ENCODE results near the gene REM2.

Gene REM2

GRCh38 chr14:22895402-22895801 is 12.4 kb downstream of the REM2 start:
- DNase-seq (ENCODE audit: extremely low spot score) = no peak
- CTCF ChIA-PET = interaction anchor here (0.9 to 4.3 kb wide), 9 partner anchors 7 to 325 kb away, joined by 3 to 20 read pairs (median 8); no protein-coding TSS in a partner anchor

DNA sequence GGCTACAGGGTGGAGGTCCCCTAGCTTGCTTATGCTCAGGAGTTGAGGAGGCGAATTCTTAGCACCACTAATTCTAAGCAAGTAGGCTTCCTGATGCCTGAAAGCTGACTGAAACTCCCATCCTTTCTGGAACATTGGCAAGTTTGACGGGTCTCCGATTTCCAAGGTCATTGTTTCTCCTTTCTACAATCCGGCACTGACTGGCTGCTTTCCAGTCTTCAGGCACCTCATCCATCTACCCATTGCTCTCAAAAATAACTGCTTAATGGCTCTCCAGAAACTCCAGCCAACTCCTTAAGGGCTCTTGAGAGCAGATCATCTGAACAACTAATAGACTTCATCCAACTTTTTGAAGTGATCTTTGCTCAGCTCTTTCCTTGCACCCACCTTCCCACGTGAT is 13.3 kb downstream of the REM2 start:
- CTCF ChIA-PET = interaction anchor here (0.7 to 4.3 kb wide), 14 partner anchors 8 to 326 kb away, joined by 3 to 20 read pairs (median 5); no protein-coding TSS in a partner anchor
- POLR2A ChIA-PET = interaction anchor here (0.8 to 1.3 kb wide), 2 partner anchors 10 to 13 kb away, joined by 3 to 5 read pairs; partner anchors contain the start of gene REM2
- no peak for DNase-seq (ENCODE audit: extremely low spot score)
- TF ChIP-seq CTCF (IDR thresholded peaks at IDR 0.05; ENCODE audit: control extremely low read depth, extremely low read depth, low read depth, missing control alignments) = no peak

More at GRCh38 chr14:22895402-22895801, 12.4 kb downstream of the REM2 start:
- TF ChIP-seq CTCF (IDR thresholded peaks at IDR 0.05; ENCODE audit: control extremely low read depth, extremely low read depth, low read depth, missing control alignments) = no peak
- POLR2A ChIA-PET = interaction anchor here (0.8 to 1.3 kb wide), 2 partner anchors 9 to 12 kb away, joined by 3 to 5 read pairs; partner anchors contain the start of gene REM2

GRCh38 chr14:22896760-22897159 is 13.7 kb downstream of the REM2 start:
- CTCF ChIA-PET = interaction anchor here (0.7 to 4.3 kb wide), 12 partner anchors 8 to 327 kb away, joined by 3 to 20 read pairs (median 6); no protein-coding TSS in a partner anchor
- POLR2A ChIA-PET = interaction anchor here (1.3 kb wide), 1 partner anchor 11 kb away, joined by 5 read pairs; no protein-coding TSS in a partner anchor
- DNase-seq (ENCODE audit: extremely low spot score) = no peak
- no peak for TF ChIP-seq CTCF (IDR thresholded peaks at IDR 0.05; ENCODE audit: control extremely low read depth, extremely low read depth, low read depth, missing control alignments)

GRCh38 chr14:22897357-22897756 is 14.3 kb downstream of the REM2 start:
- POLR2A ChIA-PET = no interaction called here
- TF ChIP-seq CTCF (IDR thresholded peaks at IDR 0.05; ENCODE audit: control extremely low read depth, extremely low read depth, low read depth, missing control alignments) = no peak
- CTCF ChIA-PET = interaction anchor here (0.9 to 7.4 kb wide), 7 partner anchors 9 to 327 kb away, joined by 3 to 68 read pairs (median 9); partner anchors contain the start of gene LRP10
- no peak for DNase-seq (ENCODE audit: extremely low spot score)

DNA sequence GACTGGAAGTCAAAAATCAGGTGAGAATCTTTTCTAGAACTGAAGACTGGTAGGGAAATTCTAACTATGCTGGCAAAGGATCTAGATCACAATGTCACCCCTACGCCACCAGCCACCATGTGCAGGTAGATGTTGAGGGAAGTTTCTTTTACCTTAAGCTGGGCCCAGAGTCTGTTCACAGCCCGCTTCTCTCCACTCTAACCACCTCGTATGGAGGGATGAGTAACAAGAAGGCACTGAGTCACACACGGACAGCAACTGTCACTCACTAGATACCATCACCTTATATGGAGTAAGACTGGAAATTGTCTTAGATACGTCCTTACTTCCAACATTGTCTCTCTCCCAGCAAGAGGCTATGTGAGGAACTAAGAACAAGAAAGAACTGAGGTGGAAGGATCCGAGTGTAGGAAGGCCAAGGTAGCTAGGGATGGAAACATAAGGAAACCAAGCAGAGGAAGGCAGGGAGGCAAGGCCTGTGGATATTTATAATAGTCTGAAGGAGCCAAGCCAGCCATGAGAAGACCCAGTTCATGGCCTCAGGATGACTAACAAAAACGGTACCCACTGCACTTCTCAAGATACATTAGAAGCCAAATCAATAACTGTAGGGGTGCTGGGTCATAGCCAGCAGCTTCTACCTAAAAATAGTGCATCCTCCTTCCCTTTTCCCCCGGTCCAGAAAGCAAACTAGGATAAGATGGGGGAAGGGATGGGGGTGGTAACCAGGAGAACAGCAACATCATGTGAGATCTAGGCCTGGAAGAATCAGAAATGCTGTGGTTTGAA is 15.5 kb downstream of the REM2 start:
- CTCF ChIA-PET = interaction anchor here (1.2 to 7.4 kb wide), 9 partner anchors 9 to 326 kb away, joined by 3 to 74 read pairs (median 11); partner anchors contain the start of genes LRP10, MMP14, RBM23 and REM2
- TF ChIP-seq CTCF (IDR thresholded peaks at IDR 0.05; ENCODE audit: control extremely low read depth, extremely low read depth, low read depth, missing control alignments) = no peak
- POLR2A ChIA-PET = no interaction called here
- DNase-seq (ENCODE audit: extremely low spot score) = no peak

- ChIA-PET CTCF (interaction anchor here (0.6 to 7.4 kb wide), 30 partner anchors 8 to 511 kb away, joined by 3 to 74 read pairs (median 5); partner anchors contain the start of genes LRP10, MMP14, MRPL52 and RBM23), POLR2A (no interaction called here)
- TF ChIP-seq CTCF (IDR thresholded peaks at IDR 0.05; ENCODE audit: control extremely low read depth, extremely low read depth, low read depth, missing control alignments) = peak; percentile 59
- peak; percentile 70 for DNase-seq (ENCODE audit: extremely low spot score)
Measured at GRCh38 chr14:22900081-22900799, 17.2 kb downstream of the REM2 start.
